Tibial nerve (tissue), 3 donors: Measurements from ENCODE around the gene UGT1A8.

Source experiments
- CTCF ChIP-seq, 5 experiments: fragments of 200-600 bp in 3 of 5; fragments of 450-650 bp in 2 of 5; sonication (generic) in 3 of 5; IDR thresholded peaks; one replicate each; pipeline ENCODE4 v1.5.1; 2016 to 2019; ENCODE audit warnings: antibody characterized with exemption in 5 of 5, mild to moderate bottlenecking in 3 of 5, moderate library complexity in 2 of 5
- POLR2A ChIP-seq, 2 donors: fragments of 450-650 bp; IDR thresholded peaks; one replicate each; pipeline ENCODE4 v1.6.1; 2017; ENCODE audit warnings: antibody characterized with exemption in 2 of 2, mild to moderate bottlenecking in 2 of 2, moderate library complexity in 2 of 2

- TF ChIP-seq POLR2A (IDR thresholded peaks at IDR 0.05) (no peak), CTCF (IDR thresholded peaks at IDR 0.05) (no peak)
Observed at GRCh38 chr2:233764264-233764663, 146.8 kb downstream of the UGT1A8 start.
